ENCODE data around the gene GSDME. TPM values are rescaled to one million over a fixed set of nuclear protein-coding genes. Genes with fewer than 3 reads are reported as not detected.

GSDME gene
- total RNA-seq, 3 donors from 2014 or later (not counting 1 experiment from before 2014, with no cell fraction given): 0.20 to 0.31 TPM; not detected in 1

GRCh38 chr7:24670782-24671181 is 86.5 kb downstream of the GSDME start:
- Mint-ChIP-seq H3K27ac (no peak overlapping the region), H3K4me3 (no peak overlapping the region), H3K4me1 (no peaks in the 10 kb centered on the region), H3K36me3 (no peaks in the 10 kb centered on the region), H3K27me3 (ENCODE audit: low read depth in 2 of 2) (no peaks in the 10 kb centered on the region), H3K9me3 (no peaks in the 10 kb centered on the region)
- intact Hi-C loops (cut with micrococcal nuclease): no loop called here
- H3K27me3 ChIP-seq (ENCODE audit: control insufficient read depth, insufficient read depth, low read length): no peaks in the 10 kb centered on the region
- no peaks in the 10 kb centered on the region for H3K9me3 ChIP-seq (ENCODE audit: control insufficient read depth, insufficient read depth, low read length)
- TF ChIP-seq CTCF (IDR thresholded peaks at IDR 0.05): no peak
- no peak overlapping the region for H3K4me3 ChIP-seq (ENCODE audit: low read length)
- no peak for ATAC-seq
- H3K27ac ChIP-seq (ENCODE audit: low read length): no peak overlapping the region
- H3K4me1 ChIP-seq (ENCODE audit: control insufficient read depth, insufficient read depth, low read length): no peaks in the 10 kb centered on the region
- no peaks in the 10 kb centered on the region for H3K36me3 ChIP-seq (ENCODE audit: control insufficient read depth, insufficient read depth, low read length)
- no peak for DNase-seq

GRCh38 chr7:24669971-24670591 is 87.2 kb downstream of the GSDME start:
- no peaks in the 10 kb centered on the region for H3K36me3 ChIP-seq (ENCODE audit: control insufficient read depth, insufficient read depth, low read length)
- Mint-ChIP-seq H3K9me3 (no peaks in the 10 kb centered on the region), H3K4me1 (no peaks in the 10 kb centered on the region), H3K27me3 (ENCODE audit: low read depth in 2 of 2) (no peaks in the 10 kb centered on the region), H3K4me3 (no peak overlapping the region), H3K36me3 (no peaks in the 10 kb centered on the region), H3K27ac (no peak overlapping the region)
- no peaks in the 10 kb centered on the region for H3K4me1 ChIP-seq (ENCODE audit: control insufficient read depth, insufficient read depth, low read length)
- DNase-seq: no peak
- H3K4me3 ChIP-seq (ENCODE audit: low read length): no peak overlapping the region
- no peaks in the 10 kb centered on the region for H3K9me3 ChIP-seq (ENCODE audit: control insufficient read depth, insufficient read depth, low read length)
- intact Hi-C loops (cut with micrococcal nuclease): loop anchor here (5.0 to 10.0 kb wide), 2 partner anchors 973 to 1125 kb away; no protein-coding TSS in a partner anchor
- H3K27ac ChIP-seq (ENCODE audit: low read length): no peak overlapping the region
- no peaks in the 10 kb centered on the region for H3K27me3 ChIP-seq (ENCODE audit: control insufficient read depth, insufficient read depth, low read length)
- ATAC-seq: no peak
- TF ChIP-seq CTCF (IDR thresholded peaks at IDR 0.05): no peak

- DNase-seq (no peak), ATAC-seq (no peak)
- Mint-ChIP-seq H3K4me1 (no peaks in the 10 kb centered on the region), H3K36me3 (no peaks in the 10 kb centered on the region), H3K9me3 (no peaks in the 10 kb centered on the region), H3K27ac (no peak overlapping the region), H3K4me3 (no peak overlapping the region), H3K27me3 (ENCODE audit: low read depth in 2 of 2) (no peaks in the 10 kb centered on the region)
- Histone ChIP-seq H3K4me3 (ENCODE audit: low read length) (no peak overlapping the region), H3K4me1 (ENCODE audit: control insufficient read depth, insufficient read depth, low read length) (no peaks in the 10 kb centered on the region), H3K36me3 (ENCODE audit: control insufficient read depth, insufficient read depth, low read length) (no peaks in the 10 kb centered on the region), H3K9me3 (ENCODE audit: control insufficient read depth, insufficient read depth, low read length) (no peaks in the 10 kb centered on the region), H3K27me3 (ENCODE audit: control insufficient read depth, insufficient read depth, low read length) (no peaks in the 10 kb centered on the region), H3K27ac (ENCODE audit: low read length) (no peak overlapping the region)
- no peak for TF ChIP-seq CTCF (IDR thresholded peaks at IDR 0.05)
- intact Hi-C loops (cut with micrococcal nuclease): loop anchor here (5.0 to 10.0 kb wide), 2 partner anchors 972 to 1124 kb away; no protein-coding TSS in a partner anchor
- 90% methylated on average over 3 of the region's 3 CpGs for WGBS (ENCODE audit: insufficient coverage)
Measured at GRCh38 chr7:24668927-24669635, 88.2 kb downstream of the GSDME start.
